Measurements from ENCODE around the gene TOP3A. TPM values are rescaled to one million over a fixed set of nuclear protein-coding genes. Genes with fewer than 3 reads are reported as not detected.
A peak's percentile ranks its signal among the peaks of the same experiment; 100 is the strongest.

Gene TOP3A
- total and polyA plus RNA-seq, 8 donors, result 24.7 to 65.1 (median 50.7) TPM

DNA sequence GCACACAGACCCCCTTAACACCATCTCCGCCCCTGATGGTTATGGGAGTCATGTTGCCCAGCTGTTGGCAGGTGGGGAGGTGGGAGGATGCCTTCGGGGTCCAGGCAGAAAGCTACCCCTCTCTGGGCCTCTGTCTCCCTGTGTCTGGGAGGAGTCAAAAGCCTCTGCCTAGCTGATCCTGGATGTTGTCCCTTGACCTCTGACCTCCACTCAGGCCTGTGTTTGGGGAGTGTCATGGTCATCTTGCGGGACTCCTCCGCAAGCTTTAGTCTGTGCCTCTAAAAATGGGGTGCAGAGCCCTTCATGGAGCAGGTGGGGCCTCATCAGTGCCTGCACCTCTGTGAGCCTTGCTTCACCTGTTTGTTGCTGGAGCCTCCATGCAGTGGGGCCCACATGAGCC is 85.5 kb downstream of the TOP3A start:
- DNase-seq, result no peak
- Histone ChIP-seq H3K36me3 (peaks cover 0 to 11% of the 10 kb centered on the region in 2 donors), H3K27ac (no peak overlapping the region), H3K9me3 (no peaks in the 10 kb centered on the region), H3K4me1 (peaks cover 7 to 22% of the 10 kb centered on the region in 2 donors), H3K4me3 (no peak overlapping the region), H3K27me3 (no peaks in the 10 kb centered on the region)
- ATAC-seq, result no peak
- TF ChIP-seq, protein P1, sequence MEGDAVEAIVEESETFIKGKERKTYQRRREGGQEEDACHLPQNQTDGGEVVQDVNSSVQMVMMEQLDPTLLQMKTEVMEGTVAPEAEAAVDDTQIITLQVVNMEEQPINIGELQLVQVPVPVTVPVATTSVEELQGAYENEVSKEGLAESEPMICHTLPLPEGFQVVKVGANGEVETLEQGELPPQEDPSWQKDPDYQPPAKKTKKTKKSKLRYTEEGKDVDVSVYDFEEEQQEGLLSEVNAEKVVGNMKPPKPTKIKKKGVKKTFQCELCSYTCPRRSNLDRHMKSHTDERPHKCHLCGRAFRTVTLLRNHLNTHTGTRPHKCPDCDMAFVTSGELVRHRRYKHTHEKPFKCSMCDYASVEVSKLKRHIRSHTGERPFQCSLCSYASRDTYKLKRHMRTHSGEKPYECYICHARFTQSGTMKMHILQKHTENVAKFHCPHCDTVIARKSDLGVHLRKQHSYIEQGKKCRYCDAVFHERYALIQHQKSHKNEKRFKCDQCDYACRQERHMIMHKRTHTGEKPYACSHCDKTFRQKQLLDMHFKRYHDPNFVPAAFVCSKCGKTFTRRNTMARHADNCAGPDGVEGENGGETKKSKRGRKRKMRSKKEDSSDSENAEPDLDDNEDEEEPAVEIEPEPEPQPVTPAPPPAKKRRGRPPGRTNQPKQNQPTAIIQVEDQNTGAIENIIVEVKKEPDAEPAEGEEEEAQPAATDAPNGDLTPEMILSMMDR (IDR thresholded peaks at IDR 0.05), result no peak
- intact Hi-C loops (cut with DNase I), result no loop called here

DNA sequence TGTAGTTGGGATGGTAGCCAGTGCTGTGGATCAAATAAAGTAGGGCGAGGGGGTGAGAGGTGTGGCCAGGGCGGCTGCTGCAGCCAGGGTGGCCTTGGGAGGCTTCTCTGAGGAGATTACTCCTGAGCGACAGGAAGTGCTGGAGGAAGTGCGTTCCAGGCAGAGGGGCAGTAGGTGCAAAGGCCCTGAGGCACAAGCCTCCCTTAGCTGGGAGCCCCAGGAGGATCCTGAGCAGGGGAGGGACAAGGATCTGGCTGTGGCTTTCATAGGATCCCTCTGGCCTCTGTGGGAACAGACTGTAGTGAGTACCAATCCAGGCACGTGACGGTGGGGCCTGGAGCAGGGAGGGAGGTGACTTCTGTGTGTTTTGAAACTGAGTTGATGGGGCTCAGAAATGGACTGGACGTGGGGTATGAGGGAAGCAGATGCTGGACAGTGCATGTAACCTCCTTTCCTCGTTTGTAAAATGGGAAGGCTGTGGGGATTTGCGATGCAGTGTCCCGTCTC is 86.6 kb downstream of the TOP3A start:
- H3K4me3 ChIP-seq, result no peak overlapping the region
- no peaks in the 10 kb centered on the region for H3K27me3 ChIP-seq
- TF ChIP-seq, protein P1 (IDR thresholded peaks at IDR 0.05), result no peak
- H3K9me3 ChIP-seq, result no peaks in the 10 kb centered on the region
- DNase-seq (no peak), ATAC-seq (no peak)
- H3K27ac ChIP-seq, result no peak overlapping the region
- intact Hi-C loops (cut with DNase I), result no loop called here
- peaks cover 7 to 22% of the 10 kb centered on the region in 2 donors for H3K4me1 ChIP-seq
- H3K36me3 ChIP-seq, result peaks cover 0 to under 1% of the 10 kb centered on the region in 2 donors

GRCh38 chr17:18227635-18228034 is 87.2 kb downstream of the TOP3A start:
- Histone ChIP-seq H3K27me3 (no peaks in the 10 kb centered on the region), H3K36me3 (no peaks in the 10 kb centered on the region), H3K4me1 (peaks cover 7 to 22% of the 10 kb centered on the region in 2 donors), H3K4me3 (no peak overlapping the region), H3K27ac (no peak overlapping the region), H3K9me3 (no peaks in the 10 kb centered on the region)
- DNase-seq (no peak), ATAC-seq (no peak)
- intact Hi-C loops (cut with DNase I), result no loop called here
- TF ChIP-seq, protein P1 (IDR thresholded peaks at IDR 0.05), result no peak

DNA sequence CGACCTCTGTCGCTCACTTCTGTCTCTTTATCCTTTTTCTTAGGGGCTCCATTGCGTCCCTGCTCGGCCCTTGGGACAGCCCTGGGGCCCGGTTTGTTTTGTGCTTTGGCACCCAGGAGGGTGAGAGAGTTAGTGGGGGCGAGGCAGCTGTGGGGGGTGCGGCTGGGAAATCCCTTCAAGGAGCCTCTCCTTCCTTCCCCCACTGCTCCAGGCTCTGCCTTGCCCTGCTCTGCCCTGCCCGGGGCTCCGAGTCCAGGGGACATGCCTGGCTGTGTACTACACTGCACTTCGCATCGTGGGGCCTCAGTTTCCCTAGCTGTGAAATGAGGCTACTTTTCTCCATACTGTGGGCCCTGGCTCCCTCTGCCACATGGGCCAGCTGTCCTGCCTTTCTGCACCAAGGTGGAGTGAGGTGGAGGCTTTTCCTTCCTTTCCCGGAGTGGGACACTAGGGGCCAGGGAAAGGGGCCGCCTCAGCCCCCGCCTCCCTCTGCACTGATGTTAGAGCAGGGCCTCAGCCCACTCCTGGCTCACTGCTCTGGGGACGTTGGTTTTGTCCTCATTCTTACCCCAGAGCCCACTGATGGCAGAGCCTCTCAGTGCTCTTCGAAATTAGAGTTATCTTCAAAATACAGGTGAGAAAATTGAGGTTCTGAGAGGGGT is 88.4 kb downstream of the TOP3A start:
- DNase-seq (no peak), ATAC-seq (no peak)
- TF ChIP-seq, protein P1 (IDR thresholded peaks at IDR 0.05), result no peak
- intact Hi-C loops (cut with DNase I), result no loop called here
- Histone ChIP-seq H3K9me3 (no peaks in the 10 kb centered on the region), H3K36me3 (no peaks in the 10 kb centered on the region), H3K4me1 (peaks cover 7 to 22% of the 10 kb centered on the region in 2 donors), H3K27me3 (no peaks in the 10 kb centered on the region), H3K27ac (no peak overlapping the region), H3K4me3 (peak overlapping the region; percentile 56 to 59)

GRCh38 chr17:18225642-18226283 is 89.0 kb downstream of the TOP3A start:
- TF ChIP-seq, protein P1 (IDR thresholded peaks at IDR 0.05), result no peak
- ATAC-seq, result peak; percentile 7
- peaks cover 7 to 22% of the 10 kb centered on the region in 2 donors for H3K4me1 ChIP-seq
- no peak for DNase-seq
- H3K4me3 ChIP-seq, result peak overlapping the region; percentile 56 to 59
- H3K9me3 ChIP-seq, result no peaks in the 10 kb centered on the region
- no peaks in the 10 kb centered on the region for H3K27me3 ChIP-seq
- intact Hi-C loops (cut with DNase I), result no loop called here
- H3K36me3 ChIP-seq, result no peaks in the 10 kb centered on the region
- H3K27ac ChIP-seq, result no peak overlapping the region

All from left lung (tissue), 10 donors.